ENCODE data around the gene PI4K2A.
A peak's percentile ranks its signal among the peaks of the same experiment; 100 is the strongest.

The PI4K2A gene

DNA sequence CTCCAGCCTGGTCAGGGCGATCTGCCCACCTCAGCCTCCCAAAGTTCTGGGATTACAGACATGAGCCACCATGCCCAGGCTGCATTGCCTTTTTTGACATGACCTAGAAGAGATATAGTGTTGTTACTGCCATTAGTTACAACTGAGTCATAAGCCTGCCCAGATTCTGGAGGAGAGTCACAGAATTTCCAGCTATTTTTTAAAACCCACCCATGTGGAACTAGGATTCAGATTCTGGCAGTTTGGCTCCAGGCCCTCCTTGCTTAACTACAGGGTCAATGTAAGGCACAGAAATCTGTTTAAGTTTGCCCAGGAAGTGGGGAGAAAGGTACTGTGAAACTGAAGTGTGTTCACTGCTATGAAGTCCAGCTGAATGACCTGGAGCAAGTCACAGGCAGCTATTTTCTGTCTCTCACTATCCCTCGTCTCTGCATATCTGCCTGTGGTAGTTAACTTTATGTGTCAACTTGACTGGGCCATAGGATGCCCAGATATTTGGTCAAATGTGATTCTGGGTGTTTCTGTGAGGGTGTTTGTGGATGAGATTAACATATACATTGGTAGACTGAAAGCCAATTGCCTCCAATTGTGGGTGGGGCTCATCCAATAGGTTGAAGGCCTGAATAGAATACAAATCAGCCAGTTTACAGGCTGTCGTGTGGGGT, 64.7 kb downstream of the PI4K2A start:
- no peak for DNase-seq (ENCODE audit: low spot score)

DNA sequence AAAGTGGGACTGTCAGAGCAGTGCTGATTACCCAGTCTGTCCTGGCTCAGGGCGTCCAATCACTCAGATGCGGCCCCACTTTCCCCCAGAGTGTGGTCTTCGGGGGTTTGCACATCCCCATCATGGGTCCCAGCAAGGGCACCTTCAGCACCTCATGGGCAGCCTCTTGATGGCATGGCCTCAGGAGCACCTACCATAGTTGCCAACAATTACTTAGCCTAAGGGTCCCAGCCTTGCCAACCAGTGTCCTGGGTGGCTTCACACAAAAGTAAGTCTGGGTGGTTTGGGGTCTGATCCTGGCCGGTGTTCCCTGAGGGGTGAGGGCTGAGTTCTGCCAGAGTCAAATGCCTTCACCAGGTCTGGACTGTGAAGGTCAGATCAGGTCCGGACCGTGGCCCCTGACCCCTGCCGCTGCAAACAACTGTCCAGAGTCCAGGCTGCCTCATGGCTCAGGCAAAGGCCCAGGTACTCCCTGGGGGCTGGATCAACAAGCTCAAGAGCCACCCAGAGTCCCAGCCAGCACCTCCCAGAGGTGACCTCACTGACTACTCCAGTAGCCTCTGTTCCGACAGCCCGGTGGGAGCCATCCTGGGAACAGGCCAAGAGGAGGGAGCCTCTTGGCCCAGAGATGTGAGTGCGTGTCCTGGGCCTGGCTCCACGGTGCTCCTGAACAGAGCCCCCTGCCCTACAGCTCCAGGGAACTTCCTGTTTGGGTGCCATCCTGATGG, 66.8 kb downstream of the PI4K2A start:
- DNase-seq (ENCODE audit: low spot score), result no peak

DNA sequence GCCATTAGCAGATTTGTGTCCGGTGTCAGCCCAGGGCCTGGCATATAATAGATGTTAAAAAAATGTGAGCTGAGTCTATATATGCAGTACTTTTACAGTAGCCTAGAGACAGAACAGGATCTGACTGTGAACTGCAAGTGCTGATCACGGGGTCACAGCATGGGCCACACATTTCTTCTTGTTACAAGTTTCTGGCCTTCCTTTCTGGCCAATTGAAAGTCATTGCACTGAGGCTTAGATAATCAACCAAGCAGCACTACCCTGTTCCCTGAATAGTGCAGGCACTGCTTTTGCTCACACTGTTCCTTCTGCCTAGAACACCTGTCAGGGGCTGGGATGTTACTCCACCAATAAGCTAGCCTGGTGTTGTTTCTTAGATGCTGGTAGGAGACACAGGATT, 67.7 kb downstream of the PI4K2A start:
- DNase-seq (ENCODE audit: low spot score), result no peak

DNA sequence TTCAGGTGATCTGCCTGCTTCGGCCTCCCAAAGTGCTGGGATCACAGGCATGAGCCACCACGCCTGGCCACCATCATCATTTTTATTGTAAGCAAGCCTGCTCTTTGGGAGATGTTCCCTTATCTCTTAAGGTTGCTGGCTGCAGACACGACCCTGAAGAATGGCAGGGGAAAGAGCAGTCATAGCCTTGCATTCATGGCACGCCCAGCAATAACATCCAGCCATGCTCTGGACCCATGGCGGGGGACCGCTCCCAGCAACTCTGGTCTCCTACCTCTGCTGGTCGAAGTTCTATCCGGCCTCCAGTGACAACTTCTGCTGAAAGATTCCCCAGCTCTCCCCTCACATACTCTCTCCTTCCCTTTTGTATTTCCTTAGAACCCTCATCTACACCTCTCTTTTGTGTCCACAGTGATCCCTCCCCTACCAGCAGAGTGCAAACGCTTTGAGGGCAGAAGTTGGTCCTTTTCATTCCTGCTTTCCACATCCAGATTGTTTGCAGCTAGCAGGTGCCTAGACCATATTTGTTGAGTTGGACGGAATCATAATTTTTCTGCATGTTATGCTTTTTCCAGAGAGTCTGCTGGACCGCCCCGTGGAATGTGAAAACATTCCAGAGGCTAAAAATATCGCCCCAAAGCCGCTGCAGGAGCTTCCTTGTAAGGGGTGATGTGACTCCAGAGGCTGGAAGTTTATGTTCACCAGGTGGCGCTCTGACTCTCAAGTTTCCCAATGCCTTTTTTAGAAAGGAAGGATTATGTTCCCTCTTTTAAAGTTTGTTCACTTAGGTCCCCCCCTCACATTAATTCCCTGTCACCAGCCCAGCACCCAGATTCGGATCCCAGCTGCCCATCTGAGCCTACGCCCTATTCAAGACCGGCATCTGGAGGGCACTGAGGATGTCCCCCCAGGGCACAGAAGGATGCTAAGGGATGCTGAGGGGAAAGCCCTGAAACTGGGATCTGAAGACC, 68.8 kb downstream of the PI4K2A start:
- peak; percentile 57 for DNase-seq (ENCODE audit: low spot score)

DNA sequence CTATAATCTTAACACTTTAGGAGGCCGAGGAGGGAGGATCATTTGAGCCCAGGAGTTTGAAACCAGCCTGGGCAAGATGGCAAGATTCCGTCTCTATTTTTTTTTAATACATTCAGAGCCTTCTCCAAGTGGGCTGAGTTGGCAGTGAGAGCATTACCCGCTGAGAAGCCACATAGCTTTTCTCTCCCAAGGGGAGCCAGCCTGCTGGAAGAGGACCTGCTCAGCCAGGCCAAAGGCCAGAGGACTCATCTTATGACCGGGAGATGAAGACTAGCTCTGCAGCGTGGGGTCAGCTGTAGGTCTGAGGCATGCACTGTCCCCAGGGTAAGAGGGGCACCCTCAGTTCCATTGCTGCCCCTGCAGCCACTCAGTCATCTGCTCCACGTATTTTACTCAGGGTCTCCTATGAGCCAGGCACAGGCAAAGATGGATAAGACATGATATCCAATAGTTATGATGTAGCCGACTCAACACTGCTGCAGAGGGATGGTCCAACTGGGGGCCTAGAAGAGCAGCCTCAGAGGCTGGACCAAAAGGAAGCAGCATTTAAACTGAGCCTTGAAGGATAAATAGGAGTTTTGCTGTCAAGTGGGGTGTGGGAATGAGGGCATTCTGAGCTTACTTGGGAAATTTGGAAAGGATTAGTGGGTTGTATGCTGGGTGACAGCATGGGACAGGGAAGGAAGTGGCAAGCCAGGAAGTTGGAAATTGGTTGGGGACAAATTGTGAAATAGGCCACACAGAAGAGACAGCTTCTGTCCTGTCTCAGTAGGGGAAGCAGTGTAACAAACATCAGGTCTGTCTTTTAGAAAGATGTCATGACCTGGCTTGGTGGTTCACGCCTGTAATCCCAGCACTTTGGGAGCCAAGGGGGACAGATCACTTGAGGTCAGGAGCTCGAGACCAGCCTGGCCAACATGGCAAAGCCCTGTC, 71.4 kb downstream of the PI4K2A start:
- no peak for DNase-seq (ENCODE audit: low spot score)

DNA sequence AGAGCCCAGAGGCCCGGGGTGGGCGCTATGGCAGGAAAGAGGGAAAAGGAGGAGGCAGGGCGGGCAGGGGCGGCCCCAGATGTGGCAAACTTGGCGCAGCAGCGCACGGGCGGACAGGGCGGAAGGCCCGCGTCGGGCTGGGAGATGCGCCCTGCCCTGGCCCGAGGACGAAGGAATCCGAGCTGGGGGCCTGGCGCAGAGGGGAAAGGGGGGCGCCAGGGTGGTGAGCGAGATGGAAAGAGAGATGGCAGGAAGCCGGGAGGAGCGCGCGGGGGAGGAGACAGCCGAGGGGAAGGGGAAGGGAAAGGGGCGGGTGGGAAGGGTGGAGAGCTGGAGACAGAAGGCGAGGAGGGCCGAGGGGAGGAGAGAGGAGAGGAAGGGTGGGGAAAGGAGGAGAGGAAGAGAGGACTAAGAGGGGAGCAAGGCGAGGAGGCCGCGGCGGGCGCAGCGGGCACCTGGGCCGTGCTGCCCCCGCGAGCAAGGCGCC, 72.9 kb downstream of the PI4K2A start, which contains the start of gene MARVELD1:
TSS of gene MARVELD1 (plus strand) at position 392 of the 487 bp plus-strand sequence. CDS start 147 bp downstream, outside the sequence.
- peak; percentile 56 for DNase-seq (ENCODE audit: low spot score)

DNA sequence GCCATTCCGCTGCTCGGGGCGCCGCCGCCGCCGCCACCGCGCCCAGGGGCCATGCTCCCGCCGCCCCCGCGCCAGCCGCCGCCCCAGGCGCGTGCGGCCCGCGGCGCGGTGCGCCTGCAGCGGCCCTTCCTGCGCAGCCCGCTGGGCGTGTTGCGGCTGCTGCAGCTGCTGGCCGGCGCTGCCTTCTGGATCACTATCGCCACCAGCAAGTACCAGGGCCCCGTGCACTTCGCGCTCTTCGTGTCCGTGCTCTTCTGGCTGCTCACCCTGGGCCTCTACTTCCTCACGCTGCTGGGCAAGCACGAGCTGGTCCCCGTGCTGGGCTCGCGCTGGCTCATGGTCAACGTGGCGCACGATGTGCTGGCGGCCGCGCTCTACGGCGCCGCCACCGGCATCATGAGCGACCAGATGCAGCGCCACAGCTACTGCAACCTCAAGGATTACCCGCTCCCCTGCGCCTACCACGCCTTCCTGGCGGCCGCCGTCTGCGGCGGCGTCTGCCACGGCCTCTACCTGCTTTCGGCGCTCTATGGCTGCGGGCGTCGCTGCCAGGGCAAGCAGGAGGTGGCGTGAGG, 73.4 kb downstream of the PI4K2A start:
- DNase-seq (ENCODE audit: low spot score), result peak; percentile 78

DNA sequence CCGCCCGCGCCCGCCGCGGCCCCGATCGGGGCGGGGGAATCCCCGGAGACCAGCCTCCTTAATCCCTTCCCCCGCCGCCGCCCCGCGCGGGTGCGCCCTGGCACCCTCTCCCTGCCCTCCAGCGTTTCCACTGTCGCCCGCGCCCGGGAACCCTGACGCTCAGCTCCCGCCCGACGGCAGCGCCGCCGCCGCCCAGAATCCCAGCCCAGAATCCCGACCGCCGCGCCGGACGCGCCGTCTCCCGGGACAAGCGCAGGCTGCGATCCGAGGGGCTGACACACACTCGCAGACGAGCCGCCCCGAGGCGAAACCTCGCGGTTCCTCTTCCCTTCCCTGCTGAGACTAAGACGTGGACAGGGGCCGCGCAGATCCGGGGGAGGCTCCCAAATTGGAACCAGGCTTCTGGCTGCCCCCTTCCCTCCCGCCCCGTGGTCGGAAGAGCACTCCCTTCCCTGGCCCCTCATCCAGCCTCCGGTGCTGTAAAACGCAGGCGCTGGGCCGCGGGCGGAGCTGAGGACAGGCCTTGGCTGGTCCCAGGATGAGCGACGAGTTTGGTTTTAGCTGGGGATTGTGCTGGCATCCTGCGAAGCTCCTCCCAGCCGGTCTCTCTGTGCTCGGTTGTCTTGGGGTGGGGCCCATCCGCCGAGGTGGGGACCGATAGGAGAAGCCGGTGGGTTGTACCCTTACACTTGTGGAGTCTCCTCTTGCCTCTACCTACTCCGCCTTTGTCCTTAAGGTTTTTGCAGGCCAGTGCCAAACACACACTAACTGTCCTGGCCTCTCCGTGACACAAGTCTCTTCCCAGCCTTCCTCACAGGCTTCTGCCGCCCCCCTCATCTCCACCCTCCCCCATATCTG, 74.2 kb downstream of the PI4K2A start:
- DNase-seq (ENCODE audit: low spot score), result peak; percentile 55

DNA sequence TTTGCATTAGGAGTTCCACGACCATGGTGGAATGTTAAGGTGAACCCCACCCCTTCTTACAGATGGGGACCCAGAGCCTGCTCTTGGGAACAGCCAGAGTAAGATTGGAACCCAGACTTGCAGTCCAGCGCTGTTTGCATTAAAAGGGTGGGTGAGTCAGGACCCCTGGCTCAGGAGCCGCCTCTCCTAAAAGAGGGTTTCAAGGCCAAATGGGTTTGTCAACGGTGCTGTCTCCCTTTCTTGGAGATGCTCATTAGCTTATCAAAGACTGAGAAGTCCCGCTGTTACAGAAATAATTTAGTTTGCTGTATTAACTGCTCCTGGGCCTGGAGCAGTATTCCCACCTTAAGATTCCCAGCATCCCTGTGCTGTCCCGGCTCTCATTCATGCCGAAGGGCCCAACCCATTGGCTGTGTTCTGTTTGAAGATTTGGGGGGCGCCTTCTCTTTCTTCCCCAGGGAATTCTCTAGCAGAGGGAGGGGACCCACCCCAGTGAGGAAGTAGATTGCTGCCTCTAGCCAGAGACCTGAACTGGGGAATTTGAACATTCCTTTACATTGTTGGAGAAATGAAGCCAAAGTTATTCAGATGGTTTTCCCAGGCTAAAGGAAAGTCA, 74.9 kb downstream of the PI4K2A start:
- DNase-seq (ENCODE audit: low spot score), result no peak

DNA sequence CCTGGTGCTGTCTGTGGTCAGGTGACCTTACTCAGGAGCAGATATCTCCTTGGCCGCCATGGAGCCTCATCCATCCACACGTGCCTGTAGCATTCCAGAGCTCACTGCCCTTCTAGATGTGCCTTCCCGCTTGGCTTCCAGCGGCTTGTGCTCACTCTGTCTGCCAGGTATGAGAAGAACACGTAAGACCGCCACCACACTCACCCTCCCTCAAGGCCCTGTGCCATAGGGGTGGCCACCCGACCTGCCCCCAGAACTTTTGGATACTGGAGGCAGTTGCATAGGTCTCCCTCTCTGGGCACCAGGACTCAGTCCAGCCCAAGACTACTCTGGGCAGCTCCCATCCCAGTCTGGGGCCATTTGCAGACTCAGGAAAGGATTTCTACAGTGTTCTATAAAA, 77.2 kb downstream of the PI4K2A start:
- no peak for DNase-seq (ENCODE audit: low spot score)

DNA sequence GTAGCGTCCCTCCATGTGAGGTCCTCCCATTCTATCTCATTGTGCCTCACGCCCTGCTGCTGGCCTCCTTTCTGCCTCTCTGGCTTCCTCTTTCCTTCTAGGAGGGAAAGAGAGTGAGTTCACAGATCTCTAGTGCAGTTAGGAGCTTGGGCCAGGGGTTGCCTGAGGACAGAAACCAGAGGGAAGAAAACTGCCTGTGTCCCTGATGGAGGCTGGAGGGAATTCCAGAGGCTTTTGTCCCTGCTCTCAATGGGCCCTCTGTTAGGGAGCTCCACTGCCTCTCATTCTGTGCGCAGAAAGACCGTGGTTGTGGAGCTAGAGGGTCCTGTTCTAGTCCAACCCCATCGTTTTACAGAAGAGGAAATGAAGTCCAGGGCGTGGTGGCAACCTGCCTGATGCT, 77.7 kb downstream of the PI4K2A start:
- DNase-seq (ENCODE audit: low spot score), result peak; percentile 19

DNA sequence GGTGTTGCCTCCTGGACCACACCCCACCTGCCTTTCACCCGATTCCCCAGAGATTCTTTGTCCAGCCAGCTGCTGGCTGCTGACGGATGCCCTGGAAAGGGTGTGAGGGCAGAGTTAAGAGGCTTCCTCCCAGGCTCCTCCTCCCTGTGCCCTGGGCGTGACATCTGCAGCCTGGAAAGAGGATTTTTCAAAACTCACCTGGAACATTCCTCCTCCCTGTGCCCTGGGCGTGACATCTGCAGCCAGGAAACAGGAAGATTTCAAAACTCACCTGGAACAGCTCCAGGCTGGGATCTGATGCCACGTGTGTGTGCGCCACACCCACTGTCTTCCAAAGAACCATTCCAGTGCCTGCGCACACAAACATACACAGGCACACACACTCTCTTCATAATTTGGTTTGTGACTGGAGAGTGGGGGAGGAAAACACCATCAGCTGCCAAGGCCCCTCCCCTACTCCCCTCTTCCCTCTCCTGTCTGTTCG, 78.2 kb downstream of the PI4K2A start:
- peak; percentile 94 for DNase-seq (ENCODE audit: low spot score)

DNA sequence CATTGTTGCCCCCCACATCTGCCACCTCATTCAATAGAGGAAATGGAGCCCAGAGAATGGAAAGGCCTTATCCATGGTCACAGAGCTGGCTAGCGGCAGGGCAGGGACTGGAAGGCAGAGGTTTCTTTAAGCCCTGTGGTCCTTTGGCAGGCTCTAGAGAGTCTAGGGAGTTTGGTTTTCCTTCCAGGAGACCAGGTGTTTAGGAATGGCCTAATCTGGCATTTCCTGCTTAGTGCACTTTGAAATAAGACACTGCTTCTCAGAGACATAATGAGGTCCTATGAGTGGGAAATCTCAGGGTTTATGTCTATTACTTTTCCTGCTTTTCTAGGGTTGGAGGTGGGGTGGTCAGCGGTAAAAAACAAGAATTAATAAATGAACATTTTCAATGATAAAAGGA, 79.1 kb downstream of the PI4K2A start:
- DNase-seq (ENCODE audit: low spot score), result no peak

DNA sequence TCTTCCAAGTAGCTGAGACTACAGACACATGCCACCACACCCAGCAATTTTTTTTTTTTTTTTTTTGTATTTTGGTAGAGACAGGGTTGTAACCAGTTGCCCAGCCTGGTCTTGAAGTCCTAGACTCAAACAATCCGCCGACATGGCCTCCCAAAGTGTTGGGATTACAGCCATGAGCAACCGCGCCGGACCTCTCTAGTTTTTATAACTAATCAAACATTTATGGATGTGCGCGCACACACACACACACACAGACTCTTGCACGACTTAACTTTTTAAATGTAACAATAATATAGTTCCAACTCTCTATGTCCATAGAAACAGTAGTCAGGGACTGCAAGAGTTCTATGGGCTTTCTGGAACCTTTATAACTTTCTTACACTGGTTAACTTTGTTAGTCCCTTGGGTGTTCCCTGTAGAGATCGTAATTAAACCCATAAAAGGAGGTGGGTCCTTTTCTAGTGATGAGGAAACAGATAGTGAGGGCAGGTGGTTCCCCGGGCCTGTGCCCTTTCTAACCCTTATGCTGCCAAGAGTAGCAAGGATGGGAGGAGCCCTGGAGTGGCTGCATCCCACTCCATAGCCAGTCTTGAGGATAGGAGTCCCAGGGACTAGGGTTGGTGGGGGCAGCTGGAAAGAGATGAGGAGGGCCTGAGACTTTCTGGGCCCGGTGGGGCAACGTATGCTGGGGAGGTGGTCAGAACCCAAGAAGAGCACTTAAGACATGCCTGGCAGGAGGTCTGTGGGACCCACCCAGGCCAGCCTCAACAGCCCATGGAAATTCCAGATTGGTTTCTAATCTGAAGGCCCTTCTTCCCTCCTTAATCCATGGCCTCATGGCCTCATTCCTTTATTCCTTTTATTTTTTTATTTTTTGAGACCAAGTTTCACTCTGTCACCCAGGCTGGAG, 81.7 kb downstream of the PI4K2A start:
- no peak for DNase-seq (ENCODE audit: low spot score)

DNA sequence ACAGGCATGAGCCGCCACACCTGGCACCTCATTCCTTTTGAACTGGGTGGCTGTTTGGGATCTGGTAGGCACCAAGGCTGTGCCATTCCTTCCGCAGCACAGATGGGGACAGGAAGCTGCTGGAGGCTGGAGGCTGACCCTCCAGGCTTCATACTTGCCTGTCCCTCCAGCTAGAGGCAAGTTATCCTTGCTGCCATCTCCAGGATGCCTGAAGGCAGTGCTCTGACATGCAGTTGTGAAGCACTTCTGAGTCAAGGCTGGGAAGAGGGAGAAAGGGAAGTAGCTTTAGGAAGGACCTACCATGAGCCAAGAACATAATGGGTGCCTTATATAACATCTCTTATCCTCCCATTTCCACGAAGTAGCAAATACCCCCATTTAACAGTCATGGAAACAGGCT, 82.5 kb downstream of the PI4K2A start:
- DNase-seq (ENCODE audit: low spot score), result no peak

DNA sequence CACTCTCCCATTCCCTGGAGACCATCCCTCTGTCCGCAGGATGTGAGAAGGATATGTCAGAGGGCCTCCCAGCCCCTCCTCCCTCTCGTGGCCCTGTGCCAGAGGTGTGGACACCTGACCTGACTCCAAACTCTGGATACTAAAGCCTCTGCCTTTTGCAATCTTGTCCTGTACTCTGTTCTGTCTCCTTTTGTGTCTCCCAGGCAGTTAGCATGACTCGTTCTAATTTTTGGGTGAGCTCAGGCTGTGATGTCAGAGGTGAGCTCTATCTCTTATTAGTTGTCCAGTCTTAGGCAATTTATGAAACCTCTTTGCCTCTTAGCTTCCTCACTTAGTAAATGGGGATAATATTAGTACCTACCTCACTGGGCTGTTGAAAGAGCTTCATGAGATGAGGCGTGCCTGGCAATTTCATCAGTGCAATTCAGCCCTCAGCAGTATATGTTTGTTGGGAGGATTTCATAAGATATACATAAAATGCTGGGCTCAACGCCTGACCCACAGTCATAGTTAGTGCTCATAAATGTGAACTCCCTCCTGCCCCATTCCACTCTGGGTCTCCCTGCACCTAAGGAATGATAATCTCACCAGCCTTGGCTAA, 84.0 kb downstream of the PI4K2A start:
- DNase-seq (ENCODE audit: low spot score), result no peak
